GM03348 (cell line): Measurements from ENCODE around the gene DSG3.
"Not testable (repeated sequence)": the region's sequence is repeated elsewhere in the genome, so short reads cannot be mapped to it uniquely, and the experiment has no call there.

Experiments
- DNase-seq: peaks from one replicate; pipeline ENCODE4 v3.0.0; 2012; ENCODE audit warnings: low spot score

DSG3 gene

GRCh38 chr18:31493171-31493570, 45.6 kb downstream of the DSG3 start:
- no peak for DNase-seq

- DNase-seq = no peak
These were observed 46.4 kb downstream of the DSG3 start for GRCh38 chr18:31493941-31494340.

- not testable (repeated sequence) for DNase-seq
These were observed 47.2 kb downstream of the DSG3 start for GRCh38 chr18:31494705-31495244.

GRCh38 chr18:31497404-31497835, 49.9 kb downstream of the DSG3 start:
- no peak for DNase-seq

- DNase-seq = peak; percentile 52
These were observed 50.5 kb downstream of the DSG3 start, which contains the start of gene DSG2 for GRCh38 chr18:31497836-31498573. Gene DSG2 (plus strand): TSS chr18:31498177. CDS start chr18:31498252, 75 bp downstream.

- no peak for DNase-seq
These were observed 51.3 kb downstream of the DSG3 start for GRCh38 chr18:31498574-31499524.

- DNase-seq = no peak
These were observed 52.6 kb downstream of the DSG3 start for GRCh38 chr18:31500051-31500688.

- DNase-seq = no peak
These were observed 55.5 kb downstream of the DSG3 start for GRCh38 chr18:31503011-31503410.

- no peak for DNase-seq
These were observed 57.1 kb downstream of the DSG3 start for GRCh38 chr18:31504455-31505147.

- no peak for DNase-seq
These were observed 57.6 kb downstream of the DSG3 start for GRCh38 chr18:31505156-31505555.

GRCh38 chr18:31506024-31506742, 58.6 kb downstream of the DSG3 start:
- DNase-seq = peak; percentile 32

GRCh38 chr18:31507124-31507523, 59.6 kb downstream of the DSG3 start:
- not testable (repeated sequence) for DNase-seq

- no peak for DNase-seq
These were observed 61.2 kb downstream of the DSG3 start for GRCh38 chr18:31508781-31509180.

- no peak for DNase-seq
These were observed 62.0 kb downstream of the DSG3 start for GRCh38 chr18:31509571-31509970.

GRCh38 chr18:31510319-31510718, 62.8 kb downstream of the DSG3 start:
- no peak for DNase-seq

GRCh38 chr18:31511098-31511497, 63.6 kb downstream of the DSG3 start:
- no peak for DNase-seq

GRCh38 chr18:31512203-31512764, 64.7 kb downstream of the DSG3 start:
- peak; percentile 33 for DNase-seq

- peak; percentile 34 for DNase-seq
These were observed 65.8 kb downstream of the DSG3 start for GRCh38 chr18:31513189-31513935.

GRCh38 chr18:31516437-31516836, 68.9 kb downstream of the DSG3 start:
- DNase-seq = no peak

- no peak for DNase-seq
These were observed 78.8 kb downstream of the DSG3 start for GRCh38 chr18:31526374-31526773.
